ENCODE results near the gene SDK2.
"Not testable (repeated sequence)": the region's sequence is repeated elsewhere in the genome, so short reads cannot be mapped to it uniquely, and the experiment has no call there.

DNA sequence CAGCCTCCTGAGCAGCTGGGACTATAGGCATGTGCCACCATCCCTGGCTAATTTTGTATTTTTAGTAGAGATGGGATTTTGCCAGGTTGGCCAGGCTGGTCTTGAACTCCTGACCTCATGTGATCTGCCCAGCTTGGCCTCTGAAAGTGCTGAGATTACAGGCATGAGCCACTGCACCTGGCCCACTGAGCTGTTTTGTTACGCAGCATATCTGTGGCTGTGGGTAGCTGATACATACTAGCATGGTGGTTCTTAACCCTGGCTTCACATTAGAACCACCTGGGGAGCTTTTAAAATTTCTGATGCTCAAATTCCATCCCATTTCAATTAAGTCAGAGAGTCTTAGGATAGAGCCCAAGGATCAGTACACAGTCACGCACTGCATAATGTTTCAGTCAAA, 190.8 kb downstream of the SDK2 start:
- TF ChIP-seq, protein P1, sequence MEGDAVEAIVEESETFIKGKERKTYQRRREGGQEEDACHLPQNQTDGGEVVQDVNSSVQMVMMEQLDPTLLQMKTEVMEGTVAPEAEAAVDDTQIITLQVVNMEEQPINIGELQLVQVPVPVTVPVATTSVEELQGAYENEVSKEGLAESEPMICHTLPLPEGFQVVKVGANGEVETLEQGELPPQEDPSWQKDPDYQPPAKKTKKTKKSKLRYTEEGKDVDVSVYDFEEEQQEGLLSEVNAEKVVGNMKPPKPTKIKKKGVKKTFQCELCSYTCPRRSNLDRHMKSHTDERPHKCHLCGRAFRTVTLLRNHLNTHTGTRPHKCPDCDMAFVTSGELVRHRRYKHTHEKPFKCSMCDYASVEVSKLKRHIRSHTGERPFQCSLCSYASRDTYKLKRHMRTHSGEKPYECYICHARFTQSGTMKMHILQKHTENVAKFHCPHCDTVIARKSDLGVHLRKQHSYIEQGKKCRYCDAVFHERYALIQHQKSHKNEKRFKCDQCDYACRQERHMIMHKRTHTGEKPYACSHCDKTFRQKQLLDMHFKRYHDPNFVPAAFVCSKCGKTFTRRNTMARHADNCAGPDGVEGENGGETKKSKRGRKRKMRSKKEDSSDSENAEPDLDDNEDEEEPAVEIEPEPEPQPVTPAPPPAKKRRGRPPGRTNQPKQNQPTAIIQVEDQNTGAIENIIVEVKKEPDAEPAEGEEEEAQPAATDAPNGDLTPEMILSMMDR (IDR thresholded peaks at IDR 0.05): not testable (repeated sequence)
- not testable (repeated sequence) for TF ChIP-seq POLR2A (IDR thresholded peaks at IDR 0.05)
